ENCODE results near the gene CHD9. TPM values are rescaled to one million over a fixed set of nuclear protein-coding genes. Genes with fewer than 3 reads are reported as not detected.
A peak's percentile ranks its signal among the peaks of the same experiment; 100 is the strongest.

CHD9 gene
- total and polyA plus RNA-seq, 9 of the 15 experiments (the other 6 are each of a cell fraction or from before 2014, with no cell fraction given) = 29.0 to 69.3 (median 40.6) TPM

DNA sequence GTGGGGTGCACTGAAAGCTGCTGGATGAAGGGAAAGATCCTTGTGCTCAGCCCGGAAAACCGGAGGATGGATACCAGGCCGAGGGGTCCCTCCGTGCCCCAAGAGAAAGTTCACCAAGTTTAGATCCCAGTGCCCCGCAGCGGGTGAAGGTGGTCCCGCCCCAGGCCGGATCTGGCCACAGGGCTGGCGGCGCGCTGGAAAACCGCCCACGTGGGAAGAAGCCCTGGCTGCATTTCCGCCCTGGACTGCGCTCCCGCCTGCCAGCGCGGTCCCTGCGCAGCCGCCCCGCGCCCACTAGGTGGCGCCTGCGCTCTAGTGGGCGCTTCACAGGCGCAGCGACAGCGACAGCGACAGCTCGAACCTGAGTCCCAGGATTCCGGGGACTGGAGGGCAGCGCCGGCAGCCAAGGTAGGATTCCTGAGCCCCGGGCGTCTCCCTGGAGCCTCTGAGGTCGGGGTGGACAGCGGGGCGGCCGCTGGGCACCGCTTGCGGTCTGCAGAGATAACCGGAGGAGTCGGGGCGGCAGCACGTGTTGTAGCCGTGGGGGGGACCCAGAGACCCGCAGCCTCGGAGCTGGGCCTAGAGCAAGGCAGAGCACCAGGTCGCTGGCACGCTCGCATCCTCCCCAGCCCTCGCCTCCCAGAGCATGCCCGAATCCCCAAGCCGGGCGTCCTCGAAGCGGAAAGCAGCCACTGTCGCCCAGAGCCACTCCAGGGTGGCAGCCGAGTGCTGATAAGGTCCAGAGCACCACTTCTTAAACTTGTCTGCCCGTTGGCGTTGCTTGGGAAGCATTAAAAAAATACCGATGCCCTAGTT, at the start of gene CHD9 (continued):
- TF ChIP-seq EP300 (IDR thresholded peaks at IDR 0.05; ENCODE audit: low read length) (no peak; the same call in 1 of the 2 replicates), TCF3 (CRISPR knock-in tag; IDR thresholded peaks at IDR 0.05) (no peak), ATF6 (CRISPR knock-in tag; IDR thresholded peaks at IDR 0.05) (peak; percentile 18; the same call in 1 of the 2 replicates), L3MBTL2 (IDR thresholded peaks at IDR 0.05) (peak; percentile 87), CHD1 (IDR thresholded peaks at IDR 0.05; ENCODE audit: low read length) (peak; percentile 58), ATF7 (IDR thresholded peaks at IDR 0.05) (0 out of 2 replicates have a peak, but pooled peaks have one; percentile 56), USF1 (CRISPR knock-in tag; IDR thresholded peaks at IDR 0.05) (peak; percentile 84), PHF21A (IDR thresholded peaks at IDR 0.05; ENCODE audit: borderline replicate concordance, low read depth) (0 out of 2 replicates have a peak, but pooled peaks have one; percentile 51), HDAC1 (IDR thresholded peaks at IDR 0.05) (peak; percentile 3 to 74; a peak in 2 of 4 replicates), ZNF76 (CRISPR knock-in tag; IDR thresholded peaks at IDR 0.05; ENCODE audit: borderline replicate concordance) (no peak), BRD4 (IDR thresholded peaks at IDR 0.05) (no peak), ARID1B (IDR thresholded peaks at IDR 0.05) (0 out of 2 replicates have a peak, but pooled peaks have one; percentile 20), ZBTB7A (IDR thresholded peaks at IDR 0.05; ENCODE audit: borderline replicate concordance, control insufficient read depth, low read depth, low read length) (peak; percentile 21; the same call in 1 of the 2 replicates), ETS1 (conservative IDR thresholded peaks at IDR 0.05; ENCODE audit: control insufficient read depth, low read depth, low read length) (peak; percentile 77; the same call in 1 of the 2 replicates), BHLHE40 (IDR thresholded peaks at IDR 0.05; ENCODE audit: low read length) (peak; percentile 57; the same call in 1 of the 2 replicates), GABPB1 (CRISPR knock-in tag; IDR thresholded peaks at IDR 0.05) (peak; percentile 81), SMAD2 (IDR thresholded peaks at IDR 0.05; ENCODE audit: low read depth, low read length) (no peak), CBFB (CRISPR knock-in tag; IDR thresholded peaks at IDR 0.05) (peak; percentile 75), ZNF282 (CRISPR knock-in tag; IDR thresholded peaks at IDR 0.05) (0 out of 2 replicates have a peak, but pooled peaks have one; percentile 60), NFIX (CRISPR knock-in tag; IDR thresholded peaks at IDR 0.05; ENCODE audit: low read depth) (no peak), ZNF224 (CRISPR knock-in tag; IDR thresholded peaks at IDR 0.05) (no peak; the same call in 1 of the 2 replicates)
- TF ChIP-seq, protein P1, sequence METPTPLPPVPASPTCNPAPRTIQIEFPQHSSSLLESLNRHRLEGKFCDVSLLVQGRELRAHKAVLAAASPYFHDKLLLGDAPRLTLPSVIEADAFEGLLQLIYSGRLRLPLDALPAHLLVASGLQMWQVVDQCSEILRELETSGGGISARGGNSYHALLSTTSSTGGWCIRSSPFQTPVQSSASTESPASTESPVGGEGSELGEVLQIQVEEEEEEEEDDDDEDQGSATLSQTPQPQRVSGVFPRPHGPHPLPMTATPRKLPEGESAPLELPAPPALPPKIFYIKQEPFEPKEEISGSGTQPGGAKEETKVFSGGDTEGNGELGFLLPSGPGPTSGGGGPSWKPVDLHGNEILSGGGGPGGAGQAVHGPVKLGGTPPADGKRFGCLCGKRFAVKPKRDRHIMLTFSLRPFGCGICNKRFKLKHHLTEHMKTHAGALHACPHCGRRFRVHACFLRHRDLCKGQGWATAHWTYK (CRISPR knock-in tag; IDR thresholded peaks at IDR 0.05) = peak; percentile 59; the same call in 1 of the 2 replicates
